ENCODE data around the gene NGF.

Gene NGF

DNA sequence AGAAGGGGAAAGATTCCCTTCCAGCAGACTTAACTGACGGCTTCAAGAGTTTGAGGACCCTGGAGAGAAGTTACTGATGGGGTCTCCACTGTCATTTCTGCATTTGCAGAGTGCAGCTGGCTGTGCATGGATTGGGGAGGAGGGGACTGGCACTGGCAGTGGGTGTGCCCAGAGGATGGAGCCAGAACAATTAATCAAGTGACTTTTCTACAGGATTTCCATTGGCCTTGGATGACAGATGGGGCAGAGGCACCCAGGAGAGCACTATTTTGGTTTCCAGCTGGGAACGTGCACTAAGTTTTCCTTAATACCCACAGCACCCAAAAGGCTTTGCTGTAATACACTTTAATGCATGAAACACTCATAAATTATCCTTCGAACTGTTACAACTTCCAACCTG is 1.3 kb downstream of the NGF start:
- no peak for DNase-seq (ENCODE audit: low spot score)

DNA sequence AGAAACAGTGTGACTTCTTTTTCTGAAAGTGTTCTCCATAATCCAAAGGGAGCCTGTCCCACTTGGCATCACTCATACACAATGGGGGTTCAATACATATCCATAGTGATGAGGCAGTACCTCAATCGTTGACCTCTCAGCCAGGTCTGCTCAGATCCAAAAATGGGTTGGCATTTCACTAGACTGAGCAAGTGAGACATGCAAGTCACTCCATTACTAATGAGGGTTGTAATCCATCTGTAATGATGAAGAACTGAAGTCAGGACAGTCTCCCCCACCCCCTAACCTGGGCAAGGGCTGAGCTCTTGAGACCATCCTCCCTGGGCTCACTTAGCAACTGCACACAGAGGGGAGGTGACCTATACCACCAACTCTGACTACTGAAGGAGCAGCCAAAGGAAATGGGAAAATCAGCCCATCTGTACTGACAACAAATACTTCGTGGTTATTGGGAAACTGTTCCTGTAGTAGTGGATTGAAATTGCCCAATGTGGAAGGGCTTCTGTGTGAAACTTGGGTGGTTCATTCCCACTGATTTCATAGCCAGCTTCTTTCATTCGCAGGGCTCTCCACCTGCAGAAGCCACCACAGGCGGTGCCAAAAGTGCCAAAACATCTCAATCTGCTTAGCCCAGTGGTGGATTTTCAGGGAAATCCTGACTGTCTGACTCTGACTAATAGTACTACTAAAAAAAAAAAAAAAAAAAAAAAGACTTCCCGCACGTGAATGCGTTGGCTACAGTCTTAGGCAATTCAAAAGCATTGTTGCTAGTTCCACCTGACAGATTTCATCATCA is 5.0 kb downstream of the NGF start:
- DNase-seq (ENCODE audit: low spot score) = peak; percentile 27

DNA sequence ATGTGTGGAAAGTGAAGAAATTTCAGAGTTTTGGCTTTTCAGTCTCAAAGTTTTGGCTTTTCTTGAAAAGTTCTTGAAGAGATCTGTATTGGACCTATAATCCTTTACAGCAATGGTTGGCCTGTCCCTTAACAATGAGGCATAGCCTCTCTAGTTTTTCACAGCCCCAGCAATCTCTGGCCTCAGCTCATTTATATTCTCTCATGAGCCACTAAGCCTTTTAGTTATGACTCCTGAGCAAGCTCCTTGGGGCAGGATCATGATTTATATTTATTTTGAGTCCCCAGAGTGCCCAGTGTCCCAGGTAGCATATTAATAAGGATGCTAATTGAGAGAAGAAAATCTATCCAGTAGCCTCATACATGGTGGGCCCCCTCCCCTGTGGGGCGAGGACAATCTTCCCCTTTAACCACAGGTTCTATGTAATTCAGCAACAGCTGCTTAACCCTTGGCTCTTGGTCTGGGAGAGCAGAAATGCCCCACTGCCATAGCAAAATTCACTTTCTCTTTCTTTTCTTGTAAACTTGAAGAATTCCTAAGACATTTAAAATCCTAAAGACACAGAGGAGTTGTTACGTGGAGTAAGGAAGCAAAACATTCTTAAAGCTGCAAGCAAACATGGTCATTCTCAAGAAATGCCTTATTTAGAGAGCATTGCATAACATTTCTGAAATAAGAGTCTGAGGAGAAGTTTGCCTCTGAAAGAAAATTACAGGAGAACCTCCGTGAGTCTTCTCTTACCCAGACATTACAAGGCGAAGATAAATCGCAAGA is 6.3 kb downstream of the NGF start:
- no peak for DNase-seq (ENCODE audit: low spot score)

DNA sequence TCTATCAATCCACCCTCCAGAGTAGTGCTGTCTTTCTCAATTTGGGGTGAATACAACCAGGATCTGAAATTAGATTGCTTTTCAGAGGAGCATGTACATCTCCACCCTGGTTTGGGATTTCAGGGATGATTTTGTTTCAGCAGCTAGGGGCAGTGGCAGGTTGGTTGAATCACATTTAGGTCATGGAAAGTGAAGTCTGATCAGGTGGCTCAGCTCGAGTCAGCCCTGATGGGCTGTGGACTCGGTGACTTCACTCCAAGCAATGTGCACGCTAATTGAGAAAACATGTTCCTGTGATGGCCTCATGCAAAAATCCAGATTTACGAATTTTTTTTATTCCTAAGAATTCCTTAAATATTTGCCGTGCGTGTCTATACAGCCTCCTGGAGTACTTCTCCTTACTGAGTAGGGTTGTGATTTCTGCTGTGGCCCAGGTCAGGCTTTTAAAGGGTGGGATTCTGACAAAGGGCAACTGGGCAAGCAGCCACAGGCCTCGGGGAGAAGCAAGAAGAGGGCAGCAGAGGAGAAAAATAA is 7.5 kb downstream of the NGF start:
- no peak for DNase-seq (ENCODE audit: low spot score)

DNA sequence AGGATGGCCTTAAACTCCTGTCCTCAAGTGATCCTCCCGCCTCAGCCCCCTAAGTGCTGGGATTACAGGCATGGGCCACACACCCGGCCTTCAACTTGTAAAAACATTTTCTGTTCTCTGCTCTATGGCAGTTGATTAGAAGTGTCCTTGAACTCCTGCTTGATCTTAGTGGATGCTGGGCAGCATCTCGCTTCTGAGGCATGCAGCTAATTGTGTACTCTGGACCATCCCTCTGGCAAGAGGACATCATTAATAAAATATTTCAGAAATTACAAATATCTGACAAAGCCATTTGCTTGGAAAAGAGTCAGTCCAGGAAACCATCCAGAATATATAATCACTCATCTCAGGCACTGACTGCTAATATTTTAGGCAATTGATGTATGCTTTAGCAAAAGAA is 8.1 kb downstream of the NGF start:
- no peak for DNase-seq (ENCODE audit: low spot score)

DNA sequence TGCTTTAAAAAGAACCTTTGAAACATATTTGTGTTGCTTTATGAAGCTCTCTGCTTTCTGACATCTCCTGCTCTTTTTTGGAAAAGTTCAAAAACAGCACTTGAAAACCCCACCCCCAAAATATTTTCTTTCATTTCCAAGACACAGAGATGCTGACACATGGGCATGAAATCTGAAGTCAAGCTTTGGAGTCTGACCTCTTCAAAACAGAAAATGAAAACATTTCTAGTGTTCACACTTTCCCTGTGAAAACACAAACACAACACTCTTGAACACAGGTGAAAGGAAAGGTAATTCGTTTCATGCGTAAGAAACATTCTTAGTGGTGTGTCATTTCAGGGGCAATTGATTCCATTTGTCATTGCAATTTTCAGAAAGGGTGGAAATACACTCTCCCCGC is 10.8 kb downstream of the NGF start:
- no peak for DNase-seq (ENCODE audit: low spot score)

DNA sequence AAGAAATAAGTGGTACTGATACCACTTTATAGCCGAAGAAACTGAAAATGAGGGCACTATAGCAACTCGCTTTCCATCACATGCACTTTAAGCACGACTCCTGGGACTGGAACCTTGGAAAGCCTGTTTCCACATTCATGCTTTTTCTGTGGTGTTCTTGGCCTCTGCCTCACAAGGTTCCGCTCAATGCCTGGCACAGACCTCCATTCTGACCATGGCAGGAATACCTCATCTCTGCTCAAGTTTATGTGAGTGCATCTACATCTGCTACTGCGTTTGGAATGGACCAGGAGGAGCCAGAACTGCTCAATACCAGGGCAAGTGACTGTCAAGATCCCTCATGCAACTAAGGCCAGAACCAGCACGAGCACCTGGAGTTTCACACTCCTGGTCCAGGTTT is 11.6 kb downstream of the NGF start:
- no peak for DNase-seq (ENCODE audit: low spot score)

DNA sequence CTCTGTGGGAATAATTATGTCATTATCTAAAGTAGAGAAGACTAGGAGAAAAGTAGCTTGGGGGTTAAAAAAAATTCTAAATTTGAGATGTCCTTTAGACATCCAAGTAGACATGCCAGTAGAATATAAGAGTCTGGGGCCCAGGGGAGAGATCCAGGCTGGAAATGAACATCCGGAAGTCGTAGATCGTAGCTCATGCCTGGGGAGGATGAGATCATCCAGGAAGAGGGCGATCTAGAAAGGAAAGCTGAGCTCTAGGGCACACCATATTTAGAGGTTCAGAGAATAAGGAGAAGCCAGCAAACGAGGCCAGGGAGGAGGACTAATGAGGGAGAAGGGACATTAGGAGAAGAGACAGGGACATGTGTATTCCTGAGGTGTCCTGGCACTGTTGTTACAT is 12.2 kb downstream of the NGF start:
- no peak for DNase-seq (ENCODE audit: low spot score)

DNA sequence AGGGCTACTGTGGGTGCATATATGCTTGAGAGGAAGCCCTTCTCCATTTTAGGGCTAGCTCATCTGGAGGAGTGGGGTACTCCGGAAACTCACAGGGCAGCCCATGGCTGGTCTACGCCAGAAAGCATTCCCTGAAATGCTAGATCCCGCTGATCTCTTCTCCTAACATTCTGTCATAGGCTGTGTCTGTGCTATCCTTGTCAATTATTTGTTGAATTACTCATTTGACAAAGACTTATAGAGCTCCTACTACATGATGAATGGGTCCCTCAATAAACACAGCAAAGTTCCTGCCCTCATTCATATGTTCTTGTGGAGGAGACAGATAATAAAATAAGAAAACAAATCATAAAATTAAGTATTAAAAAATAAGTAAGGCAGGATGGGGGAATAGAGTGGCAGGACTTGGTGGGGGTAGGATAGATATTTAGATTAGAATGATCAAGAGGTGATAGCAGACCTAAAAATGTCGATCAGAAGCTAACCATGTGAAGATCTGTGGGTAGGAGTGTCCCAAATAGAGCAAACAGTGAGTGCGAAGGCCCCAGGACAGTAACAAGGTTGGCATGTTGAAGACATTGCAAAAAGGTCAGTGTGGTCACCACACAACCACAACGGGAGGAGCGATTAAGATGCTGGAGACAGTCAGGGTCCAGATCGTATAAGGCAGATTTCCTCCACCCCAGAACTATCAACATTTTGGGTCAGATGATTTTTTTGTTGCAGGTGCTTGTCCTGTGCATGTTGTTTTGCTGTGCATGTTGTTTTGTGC is 13.2 kb downstream of the NGF start:
- no peak for DNase-seq (ENCODE audit: low spot score)

DNA sequence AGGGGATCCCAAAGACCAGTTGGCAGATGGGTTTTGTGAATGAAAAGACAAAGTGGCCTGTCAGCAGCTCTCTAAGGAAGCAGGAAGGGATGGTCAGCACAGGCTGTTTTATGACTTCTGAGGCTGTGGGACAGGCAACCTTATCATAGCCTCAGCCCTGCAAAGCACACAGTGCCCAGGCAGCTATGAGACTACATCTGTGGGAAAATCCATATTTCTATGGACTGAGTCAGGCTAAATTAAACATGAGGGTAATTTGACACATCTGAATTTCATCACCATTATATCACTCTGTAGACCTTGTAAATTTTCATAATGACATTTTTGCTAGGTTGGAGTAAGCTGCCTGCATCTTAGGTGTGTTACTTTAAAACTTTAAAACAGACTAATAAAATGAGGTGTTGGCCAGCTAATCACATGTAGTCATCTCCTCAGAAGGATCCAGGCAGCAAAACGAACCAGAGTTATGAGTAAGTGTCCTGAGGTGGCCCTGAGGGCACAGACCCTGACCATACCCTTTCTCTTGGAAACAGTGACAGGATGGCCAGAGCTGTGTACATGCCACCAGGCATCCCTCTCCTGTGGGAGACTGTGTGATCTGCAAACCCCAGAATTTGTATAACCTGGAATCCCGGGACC is 14.6 kb downstream of the NGF start:
- no peak for DNase-seq (ENCODE audit: low spot score)

DNA sequence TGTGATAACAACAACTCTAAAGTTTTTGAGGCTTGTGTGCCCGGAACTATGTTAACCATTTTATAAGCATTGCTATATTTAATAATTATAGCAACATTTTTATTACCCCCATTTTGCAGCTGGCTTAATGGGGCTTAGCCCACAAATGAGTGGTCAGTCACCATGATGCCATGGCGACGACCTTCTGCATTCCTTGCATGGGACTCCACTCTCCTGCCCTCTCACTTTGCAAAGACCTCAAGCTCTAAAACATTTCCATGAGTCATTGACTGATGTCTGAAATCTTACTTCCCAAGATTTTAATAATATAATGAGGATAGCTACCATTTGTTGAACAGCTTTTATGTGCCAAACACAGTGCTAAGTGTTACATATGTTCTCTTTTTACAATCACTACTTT is 15.4 kb downstream of the NGF start:
- no peak for DNase-seq (ENCODE audit: low spot score)

DNA sequence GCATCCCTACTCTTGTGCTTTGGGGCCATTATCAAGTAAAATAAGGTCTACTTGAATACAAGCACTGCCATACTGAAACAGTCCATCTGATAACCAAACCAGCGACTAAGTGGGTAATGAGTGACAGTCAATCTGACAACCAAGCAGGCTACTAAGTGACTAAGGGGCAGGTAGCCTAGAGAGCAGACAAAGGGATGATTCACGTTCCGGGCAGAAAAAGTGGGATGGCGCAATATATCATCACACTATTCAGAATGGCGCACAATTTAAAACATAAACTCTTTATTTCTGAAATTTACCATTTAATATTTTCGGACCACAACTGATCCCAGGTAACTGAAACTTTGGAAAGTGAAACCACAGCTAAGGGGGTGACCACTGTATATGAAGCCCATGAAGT is 17.7 kb downstream of the NGF start:
- DNase-seq (ENCODE audit: low spot score) = no peak

DNA sequence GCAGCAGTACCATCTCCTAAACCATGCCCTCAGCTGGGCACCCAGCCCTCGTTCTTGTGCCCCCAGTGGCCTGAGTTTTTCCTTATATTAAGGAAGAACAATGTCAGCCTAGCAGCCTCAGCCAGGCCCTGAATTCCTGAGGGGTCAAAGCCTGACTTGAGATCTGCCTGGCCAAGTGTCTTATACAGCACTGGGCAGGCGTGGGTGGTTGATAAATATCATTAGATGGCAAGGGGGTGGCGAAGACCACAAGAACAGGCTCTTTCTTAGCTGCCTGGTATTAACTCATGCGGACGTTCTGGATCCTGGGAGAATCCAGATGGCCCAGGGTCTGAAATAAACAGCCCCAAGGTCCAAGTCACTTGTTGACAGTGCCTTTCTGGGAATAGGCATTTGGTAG is 18.3 kb downstream of the NGF start:
- no peak for DNase-seq (ENCODE audit: low spot score)

DNA sequence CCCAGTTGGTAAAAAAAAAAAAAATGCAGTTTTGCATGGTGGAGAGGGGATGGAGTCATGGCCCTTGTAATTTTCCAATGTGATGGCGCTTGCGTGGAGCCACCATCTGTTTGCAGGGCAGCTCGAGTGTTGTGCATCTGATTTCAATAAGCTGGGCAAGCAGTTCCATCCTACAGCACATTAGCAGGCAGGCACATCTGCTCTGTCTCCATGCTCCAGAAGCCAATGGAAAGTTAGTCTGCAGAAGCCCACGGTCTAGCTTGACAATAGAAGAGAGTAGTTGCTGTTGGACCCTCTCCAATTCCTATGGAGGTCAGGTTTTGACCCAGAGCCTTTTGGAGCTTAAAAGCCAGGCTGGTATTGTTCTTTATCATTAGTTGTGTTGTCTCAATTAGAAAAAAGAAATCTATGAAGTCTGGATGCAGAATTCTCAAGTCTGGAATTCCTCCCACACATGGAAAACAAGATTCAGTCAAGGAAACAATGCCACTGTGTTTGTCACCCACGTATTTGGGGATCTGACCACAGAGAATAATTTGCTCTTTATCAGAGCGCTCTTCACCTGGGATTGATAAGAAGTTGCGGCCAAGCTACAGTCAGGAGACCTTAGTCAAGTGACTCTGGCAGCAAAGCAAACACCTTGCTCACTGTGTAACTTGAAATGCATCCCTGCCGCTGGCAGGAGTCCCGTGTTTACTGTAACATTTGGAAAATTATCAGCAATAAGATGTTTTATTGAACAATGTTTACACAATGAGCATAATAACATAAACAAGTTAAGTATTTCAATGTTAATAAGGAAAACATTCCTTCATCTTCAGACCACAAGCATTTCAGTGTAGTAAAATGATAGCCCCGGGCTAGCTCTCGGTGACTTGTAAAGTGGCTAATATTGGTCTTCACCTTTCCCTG is 20.7 kb downstream of the NGF start:
- DNase-seq (ENCODE audit: low spot score) = no peak

DNA sequence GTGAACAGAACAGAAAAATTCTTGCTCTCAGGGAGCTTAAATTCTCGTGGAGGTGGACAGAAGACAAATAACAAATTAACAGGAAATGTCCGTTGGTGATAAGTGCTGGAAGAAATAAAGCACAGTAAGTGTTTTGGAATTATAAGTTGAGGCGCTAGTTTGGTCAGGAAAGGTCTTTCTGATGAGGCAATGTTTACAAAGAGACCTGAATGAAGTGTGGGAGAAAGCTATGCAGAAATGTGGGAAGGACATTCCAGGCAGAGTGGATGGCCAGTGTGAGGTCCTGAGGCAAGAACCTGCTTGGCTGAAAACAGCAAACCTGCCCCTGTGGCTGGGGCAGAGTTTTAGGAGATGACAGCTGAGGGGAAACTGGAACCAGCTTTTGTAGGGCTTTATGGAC is 23.3 kb downstream of the NGF start:
- no peak for DNase-seq (ENCODE audit: low spot score)

DNA sequence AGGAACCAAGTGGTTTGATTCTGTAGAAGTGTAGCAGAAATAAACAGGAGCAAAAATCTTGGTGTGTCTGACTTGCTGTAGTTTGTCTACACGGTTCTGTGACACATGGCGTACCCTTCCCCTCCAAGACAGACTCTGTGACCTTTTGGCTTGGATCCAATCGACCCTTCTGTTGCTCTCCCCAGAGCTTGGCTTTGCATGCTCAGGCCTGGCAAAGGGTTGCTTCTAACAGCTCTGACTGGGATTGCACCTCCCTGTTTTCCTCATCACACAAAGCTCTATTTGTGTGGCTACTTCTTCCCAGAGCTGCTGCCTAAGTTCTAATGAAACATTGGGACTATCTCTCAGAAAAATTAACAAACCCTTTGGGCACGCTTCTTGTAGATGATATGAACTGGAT is 24.0 kb downstream of the NGF start:
- no peak for DNase-seq (ENCODE audit: low spot score)

DNA sequence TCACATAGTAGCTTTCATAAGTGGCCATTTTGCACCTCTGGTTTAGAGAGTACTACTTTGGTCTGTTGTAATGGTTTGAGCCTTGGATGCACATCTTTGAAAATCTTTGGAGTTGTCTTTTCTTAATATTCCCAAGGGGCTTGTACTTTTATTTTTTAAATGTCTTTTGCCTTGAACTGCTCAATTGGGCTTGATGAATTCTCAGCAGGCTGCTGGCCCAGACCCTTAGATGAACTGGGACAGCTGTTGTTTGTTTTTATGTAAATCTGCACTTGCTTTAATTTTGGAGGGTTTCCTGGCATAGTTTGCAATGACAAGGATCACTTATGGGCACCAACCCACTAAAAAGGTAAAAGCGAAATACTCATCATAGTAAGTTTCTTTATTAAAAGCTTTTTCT is 24.9 kb downstream of the NGF start:
- DNase-seq (ENCODE audit: low spot score) = no peak

DNA sequence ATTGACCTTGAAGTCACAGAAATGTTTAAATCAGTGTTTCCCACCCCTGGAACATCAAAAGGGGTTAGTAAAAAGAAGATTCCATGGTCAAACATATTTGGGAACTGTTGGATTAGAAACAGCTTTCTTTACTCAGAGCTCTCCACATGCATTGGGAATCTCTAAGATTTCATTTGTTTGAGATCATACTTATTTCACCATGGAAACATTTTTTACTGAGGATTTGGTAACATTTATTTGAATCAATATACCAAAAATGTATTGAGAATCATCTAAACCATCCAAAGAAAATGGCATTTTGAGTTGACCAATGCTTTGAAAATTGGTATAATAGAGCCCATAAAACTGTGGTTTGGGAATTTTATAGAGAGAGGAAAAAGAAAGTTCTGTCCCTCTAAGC is 25.3 kb downstream of the NGF start:
- DNase-seq (ENCODE audit: low spot score) = no peak

DNA sequence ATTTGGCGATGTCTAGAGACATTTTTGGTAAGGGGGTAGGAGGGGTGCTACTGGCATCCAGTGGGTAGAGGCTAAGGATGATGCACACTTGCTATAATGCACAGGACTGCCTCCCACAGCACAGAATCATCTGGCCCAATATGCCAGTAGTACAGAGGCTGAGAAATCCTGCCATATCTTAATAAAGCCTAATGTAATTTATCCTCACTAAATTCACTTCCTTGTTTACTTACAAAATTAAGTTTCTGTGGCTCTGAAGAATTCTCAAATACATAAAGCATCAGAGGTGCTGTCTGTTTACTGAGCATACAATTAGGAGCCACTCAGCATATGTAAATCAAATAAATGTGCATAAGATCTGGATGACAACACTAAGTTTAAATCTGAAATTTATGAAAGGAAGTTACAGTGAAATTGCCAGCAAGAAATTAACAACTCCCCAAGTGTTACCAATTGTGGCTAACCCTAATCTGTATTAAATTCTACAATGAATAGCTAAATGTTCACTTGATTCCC is 26.5 kb downstream of the NGF start:
- DNase-seq (ENCODE audit: low spot score) = no peak

DNA sequence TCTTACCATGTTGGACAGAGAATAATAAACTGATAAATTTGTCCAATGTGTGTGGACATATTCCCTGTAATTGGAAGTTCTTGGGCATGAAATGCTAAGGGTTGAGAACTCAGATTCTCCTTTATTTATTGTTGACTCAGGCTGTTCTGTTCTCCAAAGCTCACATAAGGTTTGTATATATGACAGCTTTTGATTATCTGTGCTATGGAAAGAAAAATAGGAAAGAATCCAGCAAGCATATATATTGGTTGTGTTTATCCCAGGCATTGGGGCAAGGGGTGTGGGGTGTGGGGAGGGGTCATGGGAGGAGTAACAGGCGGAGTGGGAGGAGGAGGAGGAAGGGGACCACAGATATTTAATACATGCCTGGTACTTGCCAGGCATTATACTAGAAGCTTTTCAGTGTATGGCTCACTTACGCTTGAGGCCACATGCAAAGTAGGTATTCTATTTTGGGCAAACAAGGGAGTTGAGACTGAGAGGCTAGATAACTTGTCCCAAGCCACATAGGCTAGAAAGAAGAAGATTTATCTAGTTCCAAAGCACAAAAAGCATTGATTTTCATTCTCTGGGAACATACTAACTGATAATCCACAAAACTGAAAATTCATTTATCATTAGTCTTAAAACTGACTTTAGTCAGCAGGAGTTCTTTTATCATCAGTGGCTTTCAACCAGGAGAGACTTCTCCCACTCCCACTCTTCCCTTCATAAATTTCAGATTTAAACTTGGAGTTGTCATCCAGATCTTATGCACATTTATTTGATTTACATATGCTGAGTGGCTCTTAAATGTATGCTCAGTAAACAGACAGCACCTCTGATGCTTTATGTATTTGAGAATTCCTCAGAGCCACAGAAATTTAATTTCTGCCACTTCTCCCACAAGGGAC is 27.2 kb downstream of the NGF start:
- DNase-seq (ENCODE audit: low spot score) = no peak
